ENCODE data around the gene PKD2. TPM values are rescaled to one million over a fixed set of nuclear protein-coding genes. Genes with fewer than 3 reads are reported as not detected.

PKD2 gene
- polyA plus RNA-seq, 3 donors, result 1.2 to 9.7 (median 2.4) TPM

GRCh38 chr4:87982446-87983010 lies 24.9 kb upstream of the PKD2 start:
- H3K4me3 ChIP-seq (replicated peaks in 1 of 3; ENCODE audit: low read depth in 2 of 3, low read length in 3 of 3), result no peak overlapping the region
- no peaks in the 10 kb centered on the region for H3K9me3 ChIP-seq (replicated peaks in 1 of 2; ENCODE audit: control insufficient read depth in 1 of 2, insufficient read depth in 1 of 2, low read length in 2 of 2)
- H3K4me1 ChIP-seq (ENCODE audit: control insufficient read depth in 1 of 2, insufficient read depth in 2 of 2, low read length in 2 of 2), result no peaks in the 10 kb centered on the region
- Mint-ChIP-seq H3K27me3 (ENCODE audit: low read depth in 3 of 3) (peaks cover 0 to 4% (median 1%) of the 10 kb centered on the region in 3 donors), H3K36me3 (no peaks in the 10 kb centered on the region), H3K27ac (no peak overlapping the region), H3K4me1 (peaks cover 2% of the 10 kb centered on the region), H3K4me3 (no peak overlapping the region), H3K9me3 (no peaks in the 10 kb centered on the region)
- H3K27ac ChIP-seq (ENCODE audit: low read depth in 1 of 2, low read length in 2 of 2), result no peak overlapping the region
- H3K9ac ChIP-seq (ENCODE audit: insufficient read depth, low read length, poor library complexity, severe bottlenecking), result no peak overlapping the region
- H2AFZ ChIP-seq (ENCODE audit: insufficient read depth, low read depth, low read length, poor library complexity, severe bottlenecking), result no peak overlapping the region
- no peaks in the 10 kb centered on the region for H3K27me3 ChIP-seq (ENCODE audit: control insufficient read depth in 2 of 2, insufficient read depth in 2 of 2, low read length in 2 of 2)
- H4K20me1 ChIP-seq (ENCODE audit: insufficient read depth, low read length), result no peaks in the 10 kb centered on the region
- no peaks in the 10 kb centered on the region for H3K36me3 ChIP-seq (replicated peaks in 1 of 2; ENCODE audit: control insufficient read depth in 1 of 2, insufficient read depth in 2 of 2, low read length in 2 of 2)
- TF ChIP-seq CTCF (IDR thresholded peaks at IDR 0.05), result no peak
- intact Hi-C loops (cut with micrococcal nuclease), result loop anchor here (10.0 kb wide), 1 partner anchor 308 kb away; no protein-coding TSS in a partner anchor
- H3K79me2 ChIP-seq (ENCODE audit: insufficient read depth, low read length), result no peaks in the 10 kb centered on the region
- H3K4me2 ChIP-seq (replicated peaks; ENCODE audit: extremely low read depth, low read length, poor library complexity, severe bottlenecking), result no peak overlapping the region
- 86% methylated on average over 8 of the region's 13 CpGs for WGBS (ENCODE audit: insufficient coverage)
- no peak for DNase-seq

GRCh38 chr4:87983996-87984395 lies 23.4 kb upstream of the PKD2 start:
- Histone ChIP-seq H2AFZ (ENCODE audit: insufficient read depth, low read depth, low read length, poor library complexity, severe bottlenecking) (no peak overlapping the region), H3K4me2 (replicated peaks; ENCODE audit: extremely low read depth, low read length, poor library complexity, severe bottlenecking) (no peak overlapping the region), H3K79me2 (ENCODE audit: insufficient read depth, low read length) (no peaks in the 10 kb centered on the region), H4K20me1 (ENCODE audit: insufficient read depth, low read length) (no peaks in the 10 kb centered on the region), H3K27me3 (ENCODE audit: control insufficient read depth in 2 of 2, insufficient read depth in 2 of 2, low read length in 2 of 2) (no peaks in the 10 kb centered on the region), H3K9ac (ENCODE audit: insufficient read depth, low read length, poor library complexity, severe bottlenecking) (no peak overlapping the region), H3K36me3 (replicated peaks in 1 of 2; ENCODE audit: control insufficient read depth in 1 of 2, insufficient read depth in 2 of 2, low read length in 2 of 2) (no peaks in the 10 kb centered on the region), H3K4me1 (ENCODE audit: control insufficient read depth in 1 of 2, insufficient read depth in 2 of 2, low read length in 2 of 2) (no peaks in the 10 kb centered on the region), H3K9me3 (replicated peaks in 1 of 2; ENCODE audit: control insufficient read depth in 1 of 2, insufficient read depth in 1 of 2, low read length in 2 of 2) (no peaks in the 10 kb centered on the region), H3K4me3 (replicated peaks in 1 of 3; ENCODE audit: low read depth in 2 of 3, low read length in 3 of 3) (no peak overlapping the region), H3K27ac (ENCODE audit: low read depth in 1 of 2, low read length in 2 of 2) (no peak overlapping the region)
- no peaks in the 10 kb centered on the region for H3K36me3 Mint-ChIP-seq
- no peak for TF ChIP-seq CTCF (IDR thresholded peaks at IDR 0.05)
- H3K27ac Mint-ChIP-seq, result no peak overlapping the region
- intact Hi-C loops (cut with micrococcal nuclease), result loop anchor here (10.0 kb wide), 1 partner anchor 309 kb away; no protein-coding TSS in a partner anchor
- H3K9me3 Mint-ChIP-seq, result no peaks in the 10 kb centered on the region
- no CpG with 5 or more reads among the region's 2 CpGs for WGBS (ENCODE audit: insufficient coverage)
- peaks cover 2% of the 10 kb centered on the region for H3K4me1 Mint-ChIP-seq
- H3K27me3 Mint-ChIP-seq (ENCODE audit: low read depth in 3 of 3), result peaks cover 0 to 2% (median 0%) of the 10 kb centered on the region in 3 donors
- no peak overlapping the region for H3K4me3 Mint-ChIP-seq
- DNase-seq, result no peak

Measured in CD14-positive monocyte (primary cell).